ENCODE results near the gene SLC16A8.

DNA sequence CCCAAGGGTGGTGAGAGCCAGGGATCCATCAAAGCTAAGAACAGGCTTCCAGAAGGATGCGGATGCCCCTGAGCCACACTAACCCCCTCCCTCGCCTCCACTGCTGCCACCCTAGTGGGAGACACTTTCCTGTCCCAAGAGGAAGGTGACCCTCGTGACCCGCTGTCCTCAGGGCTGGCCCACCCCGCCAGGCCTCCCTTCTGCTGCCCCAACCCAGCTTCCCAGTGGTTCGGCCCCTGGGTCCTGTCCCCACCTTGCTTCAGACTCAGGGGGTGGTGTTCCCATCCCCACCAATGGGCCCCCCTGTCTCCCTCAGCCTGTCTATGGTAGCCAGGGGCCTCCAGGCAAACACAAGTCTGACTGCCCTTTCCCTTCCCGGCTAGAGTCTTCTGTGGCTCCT is 33.3 kb downstream of the SLC16A8 start:
- no peak for TF ChIP-seq POLR2A (IDR thresholded peaks at IDR 0.05)
- TF ChIP-seq, protein P1, sequence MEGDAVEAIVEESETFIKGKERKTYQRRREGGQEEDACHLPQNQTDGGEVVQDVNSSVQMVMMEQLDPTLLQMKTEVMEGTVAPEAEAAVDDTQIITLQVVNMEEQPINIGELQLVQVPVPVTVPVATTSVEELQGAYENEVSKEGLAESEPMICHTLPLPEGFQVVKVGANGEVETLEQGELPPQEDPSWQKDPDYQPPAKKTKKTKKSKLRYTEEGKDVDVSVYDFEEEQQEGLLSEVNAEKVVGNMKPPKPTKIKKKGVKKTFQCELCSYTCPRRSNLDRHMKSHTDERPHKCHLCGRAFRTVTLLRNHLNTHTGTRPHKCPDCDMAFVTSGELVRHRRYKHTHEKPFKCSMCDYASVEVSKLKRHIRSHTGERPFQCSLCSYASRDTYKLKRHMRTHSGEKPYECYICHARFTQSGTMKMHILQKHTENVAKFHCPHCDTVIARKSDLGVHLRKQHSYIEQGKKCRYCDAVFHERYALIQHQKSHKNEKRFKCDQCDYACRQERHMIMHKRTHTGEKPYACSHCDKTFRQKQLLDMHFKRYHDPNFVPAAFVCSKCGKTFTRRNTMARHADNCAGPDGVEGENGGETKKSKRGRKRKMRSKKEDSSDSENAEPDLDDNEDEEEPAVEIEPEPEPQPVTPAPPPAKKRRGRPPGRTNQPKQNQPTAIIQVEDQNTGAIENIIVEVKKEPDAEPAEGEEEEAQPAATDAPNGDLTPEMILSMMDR (IDR thresholded peaks at IDR 0.05) = no peak

Measured in adrenal gland (tissue), 5 donors.